ENCODE measurements around the gene EXOC3L1. TPM values are rescaled to one million over a fixed set of nuclear protein-coding genes. Genes with fewer than 3 reads are reported as not detected.
A peak's percentile ranks its signal among the peaks of the same experiment; 100 is the strongest.

Gene EXOC3L1
- total RNA-seq, 4 donors from 2014 or later = 0.45 to 2.0 (median 1.9) TPM

DNA sequence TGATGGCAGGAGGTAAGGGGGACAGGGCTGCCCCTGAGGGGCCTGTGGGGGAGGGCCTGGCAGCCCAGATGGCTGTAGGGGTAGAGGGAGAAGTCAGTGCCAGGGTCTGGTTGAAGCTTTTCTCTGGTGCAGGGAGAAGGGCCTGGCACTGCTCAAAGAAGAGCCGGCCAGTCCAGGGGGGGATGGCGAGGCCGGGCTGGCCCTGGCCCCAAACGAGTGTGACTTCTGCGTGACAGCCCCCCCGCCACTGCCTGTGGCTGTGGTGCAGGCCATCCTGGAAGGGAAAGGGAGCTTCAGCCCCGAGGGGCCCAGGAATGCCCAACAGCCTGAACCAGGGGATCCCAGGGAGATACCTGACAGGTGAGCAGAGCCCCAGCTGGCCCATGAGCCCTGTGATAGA, 22.3 kb downstream of the EXOC3L1 start:
- Histone ChIP-seq H3K27me3 (no peaks in the 10 kb centered on the region), H3K9me3 (no peaks in the 10 kb centered on the region), H3K4me3 (no peak overlapping the region), H3K36me3 (peaks cover 15% of the 10 kb centered on the region), H3K27ac (no peak overlapping the region), H3K4me1 (peaks cover 73% of the 10 kb centered on the region)
- TF ChIP-seq, protein P1, sequence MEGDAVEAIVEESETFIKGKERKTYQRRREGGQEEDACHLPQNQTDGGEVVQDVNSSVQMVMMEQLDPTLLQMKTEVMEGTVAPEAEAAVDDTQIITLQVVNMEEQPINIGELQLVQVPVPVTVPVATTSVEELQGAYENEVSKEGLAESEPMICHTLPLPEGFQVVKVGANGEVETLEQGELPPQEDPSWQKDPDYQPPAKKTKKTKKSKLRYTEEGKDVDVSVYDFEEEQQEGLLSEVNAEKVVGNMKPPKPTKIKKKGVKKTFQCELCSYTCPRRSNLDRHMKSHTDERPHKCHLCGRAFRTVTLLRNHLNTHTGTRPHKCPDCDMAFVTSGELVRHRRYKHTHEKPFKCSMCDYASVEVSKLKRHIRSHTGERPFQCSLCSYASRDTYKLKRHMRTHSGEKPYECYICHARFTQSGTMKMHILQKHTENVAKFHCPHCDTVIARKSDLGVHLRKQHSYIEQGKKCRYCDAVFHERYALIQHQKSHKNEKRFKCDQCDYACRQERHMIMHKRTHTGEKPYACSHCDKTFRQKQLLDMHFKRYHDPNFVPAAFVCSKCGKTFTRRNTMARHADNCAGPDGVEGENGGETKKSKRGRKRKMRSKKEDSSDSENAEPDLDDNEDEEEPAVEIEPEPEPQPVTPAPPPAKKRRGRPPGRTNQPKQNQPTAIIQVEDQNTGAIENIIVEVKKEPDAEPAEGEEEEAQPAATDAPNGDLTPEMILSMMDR (IDR thresholded peaks at IDR 0.05) = no peak
- TF ChIP-seq POLR2AphosphoS5 (IDR thresholded peaks at IDR 0.05) = no peak
- no peak for TF ChIP-seq EP300 (IDR thresholded peaks at IDR 0.05)
- TF ChIP-seq POLR2A (IDR thresholded peaks at IDR 0.05) = no peak
- no peak for DNase-seq (ENCODE audit: low spot score in 2 of 2)
- no CpG with 5 or more reads among the region's 7 CpGs for WGBS

DNA sequence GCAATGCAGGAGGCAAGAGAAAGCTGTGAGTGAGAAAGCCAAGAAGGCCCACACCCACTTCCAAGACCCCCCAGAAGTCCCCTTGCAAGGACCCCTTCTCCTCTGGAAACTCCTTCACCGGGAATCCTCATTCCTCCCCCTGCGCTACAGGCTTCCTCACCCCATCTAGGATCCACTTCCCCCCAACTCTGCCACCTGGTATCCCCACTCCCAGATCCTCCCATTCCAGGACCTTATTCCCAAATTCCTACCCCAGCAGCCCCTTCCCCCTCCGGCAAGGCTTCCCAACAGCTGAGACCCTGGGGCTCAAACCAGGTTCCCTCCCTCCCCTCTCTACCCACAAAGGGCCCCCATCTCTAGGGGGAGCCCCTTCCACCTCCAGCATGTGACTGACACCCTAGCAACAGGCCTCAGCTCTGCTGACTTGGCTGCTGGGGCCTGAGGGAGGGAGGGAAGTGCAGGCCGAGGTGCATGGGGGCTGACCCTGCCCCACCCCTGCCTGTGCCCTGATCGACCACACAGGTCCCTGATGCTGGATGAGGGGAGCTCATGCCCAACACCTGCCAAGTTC, 23.3 kb downstream of the EXOC3L1 start:
- WGBS = 97% methylated on average over 3 of the region's 5 CpGs
- Histone ChIP-seq H3K27ac (no peak overlapping the region), H3K4me3 (no peak overlapping the region), H3K9me3 (no peaks in the 10 kb centered on the region), H3K27me3 (no peaks in the 10 kb centered on the region), H3K36me3 (peaks cover 15% of the 10 kb centered on the region), H3K4me1 (peaks cover 74% of the 10 kb centered on the region)
- TF ChIP-seq POLR2AphosphoS5 (IDR thresholded peaks at IDR 0.05) = no peak
- no peak for TF ChIP-seq EP300 (IDR thresholded peaks at IDR 0.05)
- TF ChIP-seq, protein P1 (IDR thresholded peaks at IDR 0.05) = no peak
- no peak for TF ChIP-seq POLR2A (IDR thresholded peaks at IDR 0.05)
- no peak for DNase-seq (ENCODE audit: low spot score in 2 of 2)

DNA sequence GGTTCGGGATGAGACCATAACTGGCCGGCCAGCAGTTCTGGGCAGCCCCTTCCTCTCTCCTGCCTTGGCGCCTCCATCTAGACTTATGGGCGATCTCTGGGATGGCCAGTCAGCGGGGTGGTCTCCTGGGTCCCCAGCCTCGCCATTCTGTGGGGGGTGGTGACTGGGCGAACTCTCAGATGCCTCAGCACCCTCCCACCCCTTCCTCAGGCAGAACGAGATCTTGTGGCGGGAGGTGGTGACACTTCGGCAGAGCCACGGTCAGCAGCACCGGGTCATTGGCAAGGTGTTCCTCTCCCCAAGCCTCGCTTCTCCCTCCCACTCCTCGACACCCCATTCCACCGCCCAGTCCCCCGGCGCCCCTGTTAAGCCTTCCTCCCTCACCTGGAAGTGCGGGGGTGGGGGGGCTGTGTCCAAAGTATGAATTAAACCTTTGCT, 23.8 kb downstream of the EXOC3L1 start:
- H3K27me3 ChIP-seq = no peaks in the 10 kb centered on the region
- 64% methylated on average over 17 of the region's 18 CpGs for WGBS
- peaks cover 74% of the 10 kb centered on the region for H3K4me1 ChIP-seq
- no peak overlapping the region for H3K27ac ChIP-seq
- TF ChIP-seq, protein P1 (IDR thresholded peaks at IDR 0.05) = no peak
- TF ChIP-seq POLR2AphosphoS5 (IDR thresholded peaks at IDR 0.05) (no peak), EP300 (IDR thresholded peaks at IDR 0.05) (no peak), POLR2A (IDR thresholded peaks at IDR 0.05) (no peak)
- no peak for DNase-seq (ENCODE audit: low spot score in 2 of 2)
- H3K4me3 ChIP-seq = no peak overlapping the region
- no peaks in the 10 kb centered on the region for H3K9me3 ChIP-seq
- H3K36me3 ChIP-seq = peaks cover 15% of the 10 kb centered on the region

DNA sequence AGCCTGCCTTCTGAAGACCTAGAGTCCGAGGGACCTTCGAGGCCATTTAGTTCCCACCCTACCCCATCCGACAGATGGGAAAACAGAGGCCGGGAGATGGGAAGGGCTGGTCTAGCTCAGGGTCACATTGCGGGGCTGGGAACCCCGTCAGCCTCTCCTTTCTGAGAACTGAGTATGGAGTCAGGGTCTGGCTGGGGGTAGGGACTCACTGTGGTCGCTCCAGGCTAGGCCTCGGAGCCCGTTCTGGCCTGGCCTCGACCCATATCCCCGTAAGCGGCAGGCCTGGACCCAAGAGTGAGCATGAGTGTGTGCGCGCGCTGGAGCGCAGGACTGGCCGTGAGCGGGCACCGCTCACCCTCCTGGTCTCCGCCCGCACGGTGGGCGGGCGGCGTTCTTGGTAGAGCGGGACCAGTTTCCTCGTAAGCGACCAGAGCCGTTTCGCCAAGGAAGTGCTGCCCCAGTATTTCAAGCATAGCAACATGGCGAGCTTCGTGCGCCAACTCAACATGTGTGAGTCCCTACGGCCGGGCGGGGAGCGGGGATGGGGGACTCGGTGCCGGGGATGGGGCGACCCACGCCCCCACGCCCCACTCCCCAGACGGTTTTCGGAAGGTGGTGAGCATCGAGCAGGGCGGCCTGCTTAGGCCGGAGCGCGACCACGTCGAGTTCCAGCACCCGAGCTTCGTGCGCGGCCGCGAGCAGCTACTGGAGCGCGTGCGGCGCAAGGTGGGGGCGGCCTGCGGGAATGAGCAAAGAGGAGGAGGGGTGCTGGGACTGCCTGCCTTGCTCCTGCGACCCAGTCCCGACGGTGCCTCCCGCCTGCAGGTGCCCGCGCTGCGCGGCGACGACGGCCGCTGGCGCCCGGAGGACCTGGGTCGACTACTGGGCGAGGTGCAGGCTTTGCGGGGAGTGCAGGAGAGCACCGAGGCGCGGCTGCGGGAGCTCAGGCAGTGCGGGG, 24.5 kb downstream of the EXOC3L1 start:
- Histone ChIP-seq H3K9me3 (no peaks in the 10 kb centered on the region), H3K36me3 (peaks cover 15% of the 10 kb centered on the region), H3K27ac (no peak overlapping the region), H3K4me1 (peaks cover 73% of the 10 kb centered on the region), H3K4me3 (peak overlapping the region; percentile 44), H3K27me3 (no peaks in the 10 kb centered on the region)
- 43% methylated on average over 17 of the region's 85 CpGs for WGBS
- no peak for DNase-seq (ENCODE audit: low spot score in 2 of 2)
- no peak for TF ChIP-seq POLR2A (IDR thresholded peaks at IDR 0.05)

DNA sequence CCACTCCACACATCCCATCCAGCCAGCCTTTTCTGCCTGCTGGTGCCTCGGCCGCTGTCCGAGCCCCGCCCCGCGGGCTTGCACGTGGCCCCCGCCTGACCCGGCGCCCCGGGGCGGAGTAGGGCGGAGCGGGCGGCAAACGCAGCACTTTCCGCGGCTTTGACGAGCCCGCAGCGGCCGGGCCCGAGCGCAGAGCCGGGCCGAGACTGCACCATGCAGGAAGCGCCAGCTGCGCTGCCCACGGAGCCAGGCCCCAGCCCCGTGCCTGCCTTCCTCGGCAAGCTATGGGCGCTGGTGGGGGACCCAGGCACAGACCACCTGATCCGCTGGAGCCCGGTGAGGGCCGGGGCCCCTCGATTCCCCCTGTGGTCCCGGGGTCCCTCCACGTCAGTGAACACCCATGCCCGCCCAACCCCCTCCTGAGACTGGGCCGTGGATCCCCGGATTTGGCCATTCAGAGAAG, 25.3 kb downstream of the EXOC3L1 start, which contains the start of gene HSF4:
TSS of gene HSF4 (plus strand) at position 147 of the 463 bp plus-strand sequence. CDS start at position 214, 67 bp downstream.
- Histone ChIP-seq H3K4me3 (peak within 1 kb of the TSS; percentile 44), H3K4me1 (peaks cover 70% of the 10 kb centered on the region), H3K9me3 (no peaks in the 10 kb centered on the region), H3K36me3 (peaks cover 15% of the 10 kb centered on the region), H3K27ac (peak within 1 kb of the TSS; percentile 46), H3K27me3 (no peaks in the 10 kb centered on the region)
- WGBS = no CpG with 5 or more reads among the region's 41 CpGs
- TF ChIP-seq POLR2A (IDR thresholded peaks at IDR 0.05) = peak in 1 of 2 donors; percentile 33
- no peak for TF ChIP-seq EP300 (IDR thresholded peaks at IDR 0.05)
- DNase-seq (ENCODE audit: low spot score in 2 of 2) = no peak
